CD1c-positive myeloid dendritic cell (primary cell): ENCODE data around the gene CHCT1.
A peak's percentile ranks its signal among the peaks of the same experiment; 100 is the strongest.
"Not testable (repeated sequence)": the region's sequence is repeated elsewhere in the genome, so short reads cannot be mapped to it uniquely, and the experiment has no call there.

ENCODE experiments used
- DNase-seq: peaks from one replicate; pipeline ENCODE4 v3.0.0-alpha.2; 2016; ENCODE audit errors: extremely low spot score

CHCT1 gene

DNA sequence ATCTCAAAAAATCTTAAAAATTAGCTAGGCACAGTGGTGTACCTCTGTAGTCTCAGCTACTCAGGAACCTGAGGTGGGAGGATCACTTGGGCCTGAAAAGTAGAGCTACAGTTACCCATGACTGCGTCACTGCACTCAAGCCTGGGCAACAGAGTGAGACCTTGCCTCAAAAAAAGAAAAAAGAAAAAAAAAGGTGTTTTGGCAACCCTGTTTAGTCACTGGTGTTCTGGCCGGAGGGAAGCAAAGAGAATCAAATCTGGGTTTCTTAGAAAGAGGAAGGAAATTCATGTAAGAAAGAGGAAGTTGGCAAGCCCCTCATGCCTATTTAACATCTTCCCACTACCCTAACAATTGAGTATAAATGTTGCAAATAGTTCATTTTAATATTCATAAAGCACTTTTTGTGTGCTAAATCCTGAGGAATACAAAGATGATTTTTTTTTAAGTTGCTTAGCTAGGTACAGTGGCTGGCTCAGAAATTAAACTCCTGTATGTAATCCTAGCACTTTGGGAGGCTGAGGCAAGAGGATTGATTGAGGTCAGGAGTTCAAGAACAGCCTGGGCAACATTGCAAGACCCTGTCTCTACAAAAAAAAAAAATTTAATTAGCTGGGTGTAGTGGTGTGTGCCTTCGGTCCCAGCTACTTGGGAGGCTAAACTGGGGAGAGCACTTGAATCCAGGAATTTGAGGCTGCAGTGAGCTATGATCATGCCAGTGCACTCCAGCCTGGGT, 23.9 kb upstream of the CHCT1 start:
- peak; percentile 91 for DNase-seq

DNA sequence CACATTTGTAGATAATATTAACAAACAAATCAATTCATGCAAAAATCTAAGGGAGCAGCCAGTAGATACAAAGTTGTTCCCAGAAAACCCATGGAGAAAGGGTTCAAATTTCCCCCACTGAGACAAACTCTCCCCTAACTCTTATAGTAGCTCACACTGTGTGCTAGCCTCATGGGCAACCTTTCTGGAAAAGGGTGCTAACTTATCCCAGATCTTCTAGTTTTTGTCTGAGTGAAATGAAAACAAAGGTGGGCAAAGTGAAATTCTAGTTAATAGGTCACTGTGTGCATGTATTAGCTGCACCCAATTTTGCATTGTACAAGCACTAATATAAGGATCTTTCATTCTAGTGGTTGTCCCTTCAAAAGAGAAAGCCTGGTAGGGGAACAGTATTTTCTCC, 20.5 kb upstream of the CHCT1 start:
- no peak for DNase-seq

DNA sequence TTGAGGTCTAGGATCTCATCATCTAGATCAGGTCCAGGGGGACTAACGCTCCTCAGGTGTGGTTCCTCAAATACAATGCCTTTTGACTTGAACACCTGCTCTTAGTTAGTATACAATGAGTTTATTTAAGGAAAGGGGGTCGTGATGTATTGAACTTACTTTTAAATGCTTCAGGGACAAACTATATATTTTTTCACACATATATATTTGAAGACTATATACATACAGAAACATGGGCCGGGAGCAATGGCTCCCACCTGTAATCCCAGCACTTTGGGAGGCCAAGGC, 18.8 kb upstream of the CHCT1 start:
- DNase-seq, result no peak

DNA sequence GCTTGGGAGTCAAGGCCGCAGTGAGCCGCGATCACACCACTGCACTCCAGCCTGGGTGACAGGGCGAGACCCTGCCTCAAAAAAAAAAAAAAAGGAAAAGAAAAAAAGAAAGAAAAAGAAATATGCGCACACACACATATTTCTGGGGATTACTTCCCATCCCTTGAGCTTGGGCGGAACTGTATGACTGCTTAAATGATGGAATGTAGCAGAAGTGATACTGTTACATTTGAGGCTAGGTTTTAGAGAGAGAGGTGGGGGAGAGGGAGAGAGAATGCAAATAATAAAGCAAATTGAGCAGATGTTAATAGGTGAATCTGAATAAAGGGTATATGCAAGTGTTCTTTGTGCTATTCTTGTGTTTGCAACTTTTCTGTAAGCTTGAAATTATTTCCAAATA, 18.3 kb upstream of the CHCT1 start:
- DNase-seq, result no peak

DNA sequence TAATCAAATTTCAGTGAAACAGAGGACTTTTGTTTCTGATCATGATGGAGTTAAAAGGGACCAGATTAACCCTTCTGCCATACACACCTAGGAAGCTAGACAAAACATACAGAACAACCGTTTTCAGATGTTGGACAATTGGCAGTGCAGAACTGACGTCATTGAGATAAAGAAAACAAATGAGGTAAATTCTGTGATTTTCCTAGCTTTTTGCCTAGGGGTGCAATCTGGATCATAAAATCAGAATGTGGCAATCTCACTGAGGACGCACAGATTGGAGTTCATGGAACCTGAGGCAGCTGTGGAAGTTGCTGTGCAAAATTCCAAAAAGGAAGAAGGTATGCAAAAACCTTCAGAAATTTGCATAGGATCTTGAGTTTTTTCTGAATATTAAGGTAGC, 15.4 kb upstream of the CHCT1 start:
- DNase-seq, result no peak

DNA sequence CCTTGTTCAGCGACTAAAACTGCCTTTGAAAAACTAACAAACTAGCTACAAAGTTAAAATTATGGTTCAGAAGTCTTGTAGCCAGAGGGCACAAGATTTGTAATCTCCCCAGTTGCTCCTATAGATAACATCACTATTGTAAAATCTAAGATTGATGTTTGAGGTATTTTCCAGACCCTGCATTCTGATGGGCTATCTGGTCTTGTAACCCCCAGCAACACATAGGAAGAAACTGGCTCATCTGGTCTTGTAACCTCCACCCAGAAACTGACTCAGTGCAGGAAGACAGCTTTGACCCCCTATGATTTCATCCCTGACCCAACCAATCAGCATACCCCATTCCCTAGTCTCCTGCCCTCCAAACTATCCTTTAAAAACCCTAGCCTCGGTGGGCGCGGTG, 12.3 kb upstream of the CHCT1 start:
- DNase-seq, result no peak

DNA sequence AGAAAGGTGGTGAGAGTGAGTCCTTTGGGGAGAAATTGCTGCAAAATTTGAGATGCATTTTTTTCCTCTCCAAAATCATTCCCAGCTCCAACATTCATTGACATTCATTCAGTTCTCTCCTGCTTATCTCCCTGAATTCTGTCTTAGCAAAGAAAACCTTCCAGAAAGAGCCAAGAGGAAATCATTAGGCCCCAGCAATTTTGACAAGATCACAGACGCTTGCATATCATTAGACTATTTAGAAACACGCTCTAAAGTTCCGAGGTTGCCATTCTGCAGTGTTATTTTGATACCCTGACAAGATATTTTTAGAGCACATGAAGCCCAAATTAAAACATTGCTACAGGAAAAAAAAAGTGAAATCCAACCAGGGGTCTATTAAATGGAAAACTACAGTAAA, 9.6 kb upstream of the CHCT1 start:
- no peak for DNase-seq

DNA sequence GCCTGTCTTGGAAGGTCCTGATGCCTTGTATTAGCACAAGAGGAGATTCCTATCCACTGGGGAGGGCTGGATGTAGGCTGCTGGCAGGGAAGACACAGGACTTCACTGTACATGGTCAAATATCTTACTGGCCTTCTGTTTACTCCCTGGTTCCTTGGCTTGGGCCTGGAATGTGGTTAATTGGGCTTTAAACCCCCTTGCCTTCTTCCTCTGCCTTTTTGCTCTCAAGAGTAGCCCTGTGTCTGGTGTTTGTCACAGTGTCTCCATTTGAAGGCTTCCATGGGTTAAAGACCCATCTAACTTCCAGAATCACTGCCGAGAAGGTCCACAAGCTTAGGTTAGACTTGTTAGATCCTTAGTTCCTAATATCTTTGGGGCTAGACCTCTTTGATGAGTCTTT, 7.1 kb upstream of the CHCT1 start:
- DNase-seq, result no peak

DNA sequence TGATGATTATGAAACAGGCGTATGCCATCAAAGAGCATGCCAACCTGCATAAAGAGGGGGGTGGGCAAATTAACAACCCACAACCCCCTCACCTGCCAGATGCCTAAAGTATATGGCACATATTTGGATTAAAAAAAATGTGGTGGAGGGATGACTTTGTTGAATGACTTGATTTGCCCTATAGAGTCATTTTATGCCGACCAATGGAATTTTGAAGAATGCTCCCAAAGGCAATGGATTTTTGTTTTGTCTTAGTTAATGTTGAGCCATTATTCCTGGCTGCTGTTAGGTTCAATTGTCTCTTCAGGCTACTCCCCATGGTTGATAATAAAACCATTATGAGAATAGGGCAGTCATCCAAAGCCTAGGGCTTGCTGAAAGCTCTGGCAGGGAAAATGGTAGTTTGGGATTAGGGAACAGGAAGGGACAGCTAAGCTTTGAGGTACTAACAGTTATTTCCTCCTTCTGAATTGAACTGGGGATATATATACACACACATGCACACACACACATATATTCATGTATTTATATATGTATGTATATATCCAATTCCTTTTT, 5.8 kb upstream of the CHCT1 start:
- DNase-seq, result no peak

DNA sequence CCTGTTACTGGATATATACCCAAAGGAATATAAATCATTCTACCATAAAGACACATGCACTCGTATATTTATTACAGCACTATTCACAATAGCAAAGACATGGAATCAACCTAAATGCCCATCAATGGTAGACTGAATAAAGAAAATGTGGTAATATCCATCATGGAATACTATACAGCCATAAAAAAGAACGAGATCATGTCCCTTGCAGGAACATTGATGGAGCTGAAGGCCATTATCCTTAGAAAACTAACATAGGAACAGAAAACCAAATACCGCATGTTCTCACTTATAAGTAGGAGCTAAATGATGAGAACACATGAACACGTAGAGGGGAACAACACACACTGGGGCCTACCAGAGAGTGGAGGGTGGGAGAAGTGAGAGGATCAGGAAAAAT, 3.3 kb upstream of the CHCT1 start:
- DNase-seq, result not testable (repeated sequence)

DNA sequence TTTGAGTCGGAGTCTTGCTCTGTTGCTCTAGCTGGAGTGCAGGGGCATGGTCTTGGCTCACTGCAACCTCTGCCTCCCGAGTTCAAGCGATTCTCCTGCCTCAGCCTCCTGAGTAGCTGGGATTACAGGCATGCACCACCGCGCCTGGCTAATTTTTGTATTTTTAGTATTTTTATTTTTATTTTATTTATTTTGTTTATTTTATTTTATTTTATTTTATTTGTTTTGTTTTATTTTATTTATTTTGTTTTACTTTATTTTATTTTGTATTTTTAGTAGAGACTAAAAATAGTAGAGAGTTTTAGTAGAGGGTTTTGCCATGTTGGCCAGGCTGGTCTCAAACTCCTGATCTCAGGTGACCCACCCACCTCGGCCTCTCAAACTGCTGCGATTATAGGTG, 2.4 kb upstream of the CHCT1 start:
- not testable (repeated sequence) for DNase-seq

DNA sequence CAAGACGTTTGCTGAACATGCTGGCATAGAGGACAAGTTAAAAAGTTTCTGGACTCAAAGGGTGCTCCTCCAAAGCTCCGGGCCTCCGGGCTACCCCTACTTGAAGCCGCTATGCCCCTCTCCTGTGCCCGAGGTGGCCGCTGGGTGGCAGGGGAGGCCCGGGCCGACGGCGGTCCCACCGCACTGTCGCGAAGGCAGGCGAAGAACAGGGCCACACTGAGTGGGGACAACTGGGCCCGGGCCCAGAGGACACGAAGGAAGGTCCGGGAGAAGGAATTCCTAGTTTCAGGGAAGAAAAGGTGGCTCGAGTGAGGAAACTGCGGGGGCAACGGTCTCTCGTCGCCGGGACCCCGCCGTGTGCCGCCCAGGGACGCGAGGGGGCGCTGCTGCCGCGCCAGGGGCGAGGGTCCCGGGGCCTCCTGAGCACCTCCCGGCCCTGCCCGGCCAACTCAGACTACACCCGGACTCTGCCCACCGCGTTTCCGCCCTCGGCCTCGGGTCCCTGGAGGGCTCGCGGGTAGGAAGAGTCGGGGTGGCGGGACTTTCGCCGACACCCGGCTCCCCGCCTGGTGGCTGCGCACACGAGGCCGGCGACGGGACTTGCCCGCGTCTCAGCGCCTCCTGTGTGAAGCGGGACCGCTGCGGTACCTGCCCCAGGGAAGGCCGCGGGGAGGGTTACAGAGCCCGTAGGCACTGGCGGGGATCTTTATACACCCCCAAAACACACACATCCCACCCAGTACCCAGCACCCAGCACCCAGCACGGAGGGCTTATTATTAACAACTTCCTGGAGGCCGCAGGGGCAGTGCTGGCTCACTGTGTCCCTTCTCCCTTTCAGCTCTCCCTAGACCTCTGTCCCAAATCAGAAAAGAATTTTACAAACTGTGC, 772 bp upstream of the CHCT1 start:
- peak; percentile 77 for DNase-seq

DNA sequence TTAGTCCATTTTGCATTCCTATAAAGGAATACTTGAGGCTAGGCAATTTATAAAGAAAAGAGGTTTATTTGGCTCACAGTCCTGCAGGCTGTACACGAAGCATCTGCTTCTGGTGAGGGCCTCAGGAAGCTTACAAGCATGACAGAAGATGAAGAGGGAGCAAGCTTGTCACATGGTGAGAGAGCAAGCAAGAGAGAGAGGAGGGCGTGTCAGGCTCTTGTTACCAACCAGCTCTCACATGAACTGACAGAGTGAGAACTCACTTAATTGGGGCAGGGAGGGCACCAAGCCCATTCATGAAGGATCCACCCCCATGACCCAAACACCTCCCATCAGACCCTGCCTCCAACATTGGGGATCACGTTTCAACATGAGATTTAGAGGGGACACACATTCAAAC, 1.6 kb downstream of the CHCT1 start:
- no peak for DNase-seq

DNA sequence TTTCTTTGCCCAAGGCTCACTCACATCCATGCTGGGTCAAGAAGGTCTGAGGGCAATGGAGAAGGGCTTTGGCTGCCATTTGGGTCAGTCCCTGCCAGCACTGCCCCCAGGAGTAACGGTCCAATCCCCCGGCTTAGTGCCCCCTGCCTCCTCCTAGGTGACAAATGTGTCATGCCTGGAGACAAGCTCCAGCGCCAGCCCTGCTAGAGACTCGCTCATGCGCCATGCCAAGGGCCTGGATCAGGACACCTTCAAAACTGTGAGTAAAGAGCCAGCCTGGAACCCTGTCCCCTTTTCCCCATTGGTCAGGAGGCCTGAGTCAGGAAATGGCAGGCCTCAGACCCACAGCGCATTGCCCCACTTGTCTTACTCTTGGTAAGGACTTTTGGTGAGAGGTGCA, 3.3 kb downstream of the CHCT1 start:
- no peak for DNase-seq

DNA sequence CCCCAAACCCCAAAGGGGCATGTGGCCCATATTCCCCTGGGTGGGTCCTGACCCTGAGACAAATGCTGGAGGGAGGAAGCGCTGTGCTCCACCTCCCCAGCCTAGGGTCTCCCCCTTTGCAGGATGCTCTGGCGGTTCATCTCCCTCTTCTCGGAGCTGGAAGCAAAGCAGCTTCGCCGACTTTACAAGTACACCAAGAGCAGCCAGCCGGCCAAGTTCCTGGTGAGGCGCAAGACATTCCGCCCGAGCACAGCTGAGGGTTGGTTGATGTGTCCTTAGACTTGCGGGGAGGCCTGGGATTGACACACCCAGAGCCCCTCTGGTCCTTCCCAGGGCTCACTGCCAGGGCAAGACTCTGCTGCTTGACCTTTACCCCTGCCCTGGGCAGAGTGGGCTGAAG, 4.3 kb downstream of the CHCT1 start:
- no peak for DNase-seq

DNA sequence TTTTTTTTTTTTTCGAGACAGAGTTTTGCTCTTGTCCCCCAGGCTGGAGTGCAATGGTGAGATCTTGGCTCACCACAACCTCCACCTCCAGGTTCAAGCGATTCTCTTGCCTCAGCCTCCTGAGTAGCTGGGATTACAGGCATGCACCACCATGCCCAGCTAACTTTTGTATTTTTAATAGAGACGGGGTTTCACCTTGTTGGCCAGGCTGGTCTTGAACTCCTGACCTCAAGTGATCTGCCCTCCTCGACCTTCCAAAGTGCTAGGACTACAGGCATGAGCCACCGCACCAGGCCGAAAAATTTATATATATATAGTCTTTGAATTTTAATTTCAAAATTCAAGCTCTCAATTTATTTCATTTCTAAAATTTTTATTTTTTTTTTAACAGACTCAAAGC, 6.2 kb downstream of the CHCT1 start:
- DNase-seq, result not testable (repeated sequence)

DNA sequence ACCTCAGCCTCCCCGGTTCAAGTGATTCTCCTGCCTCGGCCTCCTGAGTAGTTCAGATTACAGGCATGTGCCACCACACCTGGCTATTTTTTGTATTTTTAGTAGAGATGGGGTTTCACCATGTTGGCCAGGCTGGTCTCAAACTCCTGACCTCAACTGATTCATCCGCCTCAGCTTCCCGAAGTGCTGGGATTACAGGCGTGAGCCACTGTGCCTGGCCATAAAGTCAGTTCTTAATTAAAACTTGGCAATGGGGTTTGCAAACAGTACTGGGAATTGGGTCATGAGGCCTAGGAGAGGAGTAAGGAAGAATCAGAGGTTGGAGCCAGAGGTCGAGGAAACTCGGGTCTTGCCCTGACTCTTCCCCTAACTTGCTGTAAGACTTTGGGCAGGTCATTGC, 8.3 kb downstream of the CHCT1 start:
- not testable (repeated sequence) for DNase-seq

DNA sequence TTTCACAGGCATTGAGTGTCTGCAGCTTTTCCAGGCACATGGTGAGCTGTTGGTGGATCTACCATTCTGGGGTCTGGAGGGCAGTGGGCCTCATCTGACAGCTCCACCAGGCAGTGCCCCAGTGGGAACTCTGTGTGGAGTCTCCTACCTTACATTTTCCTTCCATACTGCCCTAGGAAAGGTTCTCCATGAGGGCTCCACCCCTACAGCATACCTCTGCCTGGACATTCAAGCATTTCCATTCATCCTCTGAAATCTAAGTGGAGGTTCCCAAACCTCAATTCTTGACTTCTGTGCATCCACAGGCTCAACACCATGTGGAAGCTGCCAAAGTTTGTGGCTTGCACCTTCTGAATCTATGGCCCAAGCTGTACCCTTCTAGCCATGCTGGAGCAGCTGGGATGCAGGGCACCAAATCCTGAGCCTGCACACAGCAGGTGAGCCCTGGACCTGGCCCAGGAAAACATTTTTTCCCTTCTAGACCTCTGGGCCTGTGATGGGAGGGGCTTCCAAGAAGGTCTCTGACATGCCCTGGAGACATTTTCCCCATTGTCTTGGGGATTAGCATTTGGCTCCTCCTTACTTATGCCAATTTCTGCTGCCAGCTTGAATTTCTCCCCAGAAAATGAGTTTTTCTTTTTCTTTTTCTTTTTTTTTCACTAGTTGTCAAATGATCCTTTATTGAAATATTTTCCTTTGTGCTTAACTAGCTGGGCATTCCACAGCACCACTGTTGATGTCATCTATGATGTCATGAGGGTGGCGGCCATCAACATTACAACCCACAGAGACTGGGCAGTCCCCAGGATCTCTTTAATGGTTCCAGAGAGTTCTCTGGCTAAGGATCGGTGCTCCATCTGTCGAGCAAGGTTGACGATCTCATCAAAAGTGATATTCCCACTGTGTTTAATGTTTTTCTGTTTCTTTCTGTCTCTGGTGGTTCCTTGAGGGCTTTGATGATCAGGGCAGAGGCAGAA, 11.0 kb downstream of the CHCT1 start:
- not testable (repeated sequence) for DNase-seq

DNA sequence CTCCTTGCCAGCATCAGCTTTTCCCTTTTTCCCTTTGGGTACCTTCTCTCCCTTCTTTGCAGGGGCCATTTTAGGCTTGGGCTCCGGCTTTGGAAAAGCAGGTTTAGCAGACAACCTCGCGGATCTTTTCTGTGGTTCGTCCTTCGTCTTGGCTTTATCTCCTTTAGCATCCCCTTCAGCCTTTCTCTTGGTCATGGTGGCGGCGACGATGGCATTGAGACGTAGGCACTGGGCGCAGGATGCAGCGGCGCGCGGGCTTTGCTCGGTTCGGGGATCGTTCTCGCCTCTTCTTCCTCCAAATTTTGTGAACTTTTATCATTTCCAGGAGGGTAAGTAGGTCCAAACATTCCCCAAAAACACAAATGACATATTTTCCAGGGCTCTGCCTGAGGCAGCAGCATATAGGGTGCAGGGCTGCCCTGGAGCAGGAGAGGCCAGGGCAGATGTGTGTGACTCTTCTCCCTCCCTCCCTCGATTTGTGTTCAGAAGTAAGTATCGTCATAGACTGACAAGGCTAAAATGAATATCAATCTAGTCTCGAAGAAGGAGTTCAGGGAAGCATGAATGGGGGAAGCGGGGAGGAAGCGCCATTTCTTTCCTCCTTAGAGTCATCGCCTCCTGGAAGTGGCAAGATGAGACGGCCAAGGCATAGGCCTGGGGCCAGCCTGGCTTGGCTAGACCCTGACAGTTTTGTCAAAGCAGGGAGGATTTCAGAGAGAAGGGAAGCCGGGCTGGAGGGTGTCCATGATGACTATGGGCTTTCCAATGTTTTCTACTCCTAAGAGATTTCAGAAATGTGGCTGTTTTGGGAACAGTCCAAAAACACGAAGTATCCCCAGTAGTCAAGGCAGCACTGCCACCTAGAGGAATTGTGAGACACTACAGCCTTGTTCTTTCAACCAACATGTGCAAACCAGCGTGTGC, 13.2 kb downstream of the CHCT1 start:
- DNase-seq, result peak; percentile 90

DNA sequence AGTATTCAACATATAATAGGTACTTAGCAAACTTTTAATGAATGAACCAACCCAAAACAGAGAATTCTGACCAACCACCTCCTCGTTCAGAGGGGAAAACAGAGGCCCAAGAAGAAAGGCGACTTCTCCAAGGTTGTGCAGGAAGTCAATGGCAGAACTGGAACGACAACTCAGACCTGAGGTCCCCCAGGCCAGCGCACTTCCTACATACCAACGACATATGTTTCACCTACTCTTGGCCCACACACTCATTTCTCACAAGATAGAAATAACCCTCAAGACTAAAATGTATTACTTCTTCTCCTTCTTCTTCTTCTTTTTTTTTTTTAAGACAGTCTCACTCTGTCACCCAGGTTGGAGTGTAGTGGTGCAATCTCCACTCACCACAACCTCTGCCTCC, 14.4 kb downstream of the CHCT1 start:
- DNase-seq, result peak; percentile 66

DNA sequence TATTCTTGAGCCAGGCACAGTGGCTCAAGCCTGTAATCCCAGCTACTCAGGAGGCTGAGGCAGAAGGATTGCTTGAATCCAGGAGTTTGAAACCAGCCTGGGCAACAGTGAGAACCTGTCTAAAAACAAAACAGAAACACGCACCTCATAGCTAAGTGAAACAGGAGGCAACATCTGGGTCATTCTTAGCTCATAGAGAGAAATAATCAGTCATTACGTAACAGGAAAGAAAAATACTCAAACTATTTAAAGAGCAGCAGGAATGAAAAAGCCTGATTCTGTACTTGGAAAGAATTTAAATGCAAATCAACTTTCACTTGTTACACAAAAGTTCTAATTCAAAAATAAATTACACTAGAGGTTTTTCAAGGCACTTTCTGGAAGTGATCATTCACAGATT, 17.2 kb downstream of the CHCT1 start:
- no peak for DNase-seq
